ENCODE data around the gene GDPGP1.

The GDPGP1 gene

GRCh38 chr15:90205050-90205848 lies 28.8 kb upstream of the GDPGP1 start:
- DNase-seq = no peak

- no peak for DNase-seq
These were observed 28.1 kb upstream of the GDPGP1 start for GRCh38 chr15:90205886-90206285.

- no peak for DNase-seq
These were observed 26.8 kb upstream of the GDPGP1 start for GRCh38 chr15:90207252-90207651.

- DNase-seq = no peak
These were observed 25.7 kb upstream of the GDPGP1 start for GRCh38 chr15:90208356-90208755.

GRCh38 chr15:90209591-90209990 lies 24.4 kb upstream of the GDPGP1 start:
- DNase-seq = no peak

GRCh38 chr15:90210593-90210992 lies 23.4 kb upstream of the GDPGP1 start:
- DNase-seq = no peak

- DNase-seq = no peak
These were observed 23.0 kb upstream of the GDPGP1 start for GRCh38 chr15:90211009-90211408.

GRCh38 chr15:90211440-90212143 lies 22.4 kb upstream of the GDPGP1 start:
- DNase-seq = no peak

- DNase-seq = no peak
These were observed 21.5 kb upstream of the GDPGP1 start for GRCh38 chr15:90212221-90213098.

- no peak for DNase-seq
These were observed 20.7 kb upstream of the GDPGP1 start for GRCh38 chr15:90213122-90213817.

- no peak for DNase-seq
These were observed 20.2 kb upstream of the GDPGP1 start for GRCh38 chr15:90213818-90214204.

- no peak for DNase-seq
These were observed 19.3 kb upstream of the GDPGP1 start for GRCh38 chr15:90214553-90215196.

- no peak for DNase-seq
These were observed 16.2 kb upstream of the GDPGP1 start for GRCh38 chr15:90217671-90218394.

GRCh38 chr15:90219421-90220141 lies 14.4 kb upstream of the GDPGP1 start:
- DNase-seq = no peak

GRCh38 chr15:90221246-90221900 lies 12.6 kb upstream of the GDPGP1 start:
- DNase-seq = no peak

- no peak for DNase-seq
These were observed 11.5 kb upstream of the GDPGP1 start for GRCh38 chr15:90222547-90222946.

GRCh38 chr15:90223441-90224165 lies 10.4 kb upstream of the GDPGP1 start:
- no peak for DNase-seq

GRCh38 chr15:90225047-90225446 lies 9.0 kb upstream of the GDPGP1 start:
- DNase-seq = no peak

GRCh38 chr15:90225504-90226234 lies 8.3 kb upstream of the GDPGP1 start:
- no peak for DNase-seq

Data from NCI-H2029 treated with DMSO at 0.1 percent for 48 hours (cell line).